ENCODE data around the gene HAGH.

Gene HAGH

GRCh38 chr16:1772362-1772907, 54.2 kb downstream of the HAGH start, which contains the start of gene EME2:
TSS of gene EME2 (plus strand) at chr16:1772810. CDS start at chr16:1773228, 418 bp downstream.
- no peak for DNase-seq

GRCh38 chr16:1771864-1772361, 54.7 kb downstream of the HAGH start:
- no peak for DNase-seq

GRCh38 chr16:1771188-1771863, 55.3 kb downstream of the HAGH start, which contains the start of gene NME3:
TSS of gene NME3 (minus strand) at chr16:1771543. CDS start at chr16:1771534, 9 bp downstream.
- DNase-seq, result no peak

GRCh38 chr16:1770328-1771187, 56.1 kb downstream of the HAGH start:
- peak; percentile 73 for DNase-seq

- no peak for DNase-seq
Measured at GRCh38 chr16:1769402-1770300, 57.0 kb downstream of the HAGH start.

GRCh38 chr16:1768767-1769401, 57.7 kb downstream of the HAGH start:
- DNase-seq, result no peak

- no peak for DNase-seq
Measured at GRCh38 chr16:1768061-1768766, 58.4 kb downstream of the HAGH start.

- no peak for DNase-seq
Measured at GRCh38 chr16:1767116-1767994, 59.3 kb downstream of the HAGH start.

GRCh38 chr16:1766701-1767100, 59.9 kb downstream of the HAGH start:
- DNase-seq, result no peak

GRCh38 chr16:1766231-1766630, 60.4 kb downstream of the HAGH start:
- DNase-seq, result no peak

GRCh38 chr16:1765826-1766225, 60.8 kb downstream of the HAGH start:
- DNase-seq, result no peak

- no peak for DNase-seq
Measured at GRCh38 chr16:1764971-1765370, 61.7 kb downstream of the HAGH start.

- no peak for DNase-seq
Measured at GRCh38 chr16:1763521-1764511, 62.8 kb downstream of the HAGH start.

GRCh38 chr16:1762879-1763520, 63.6 kb downstream of the HAGH start:
- no peak for DNase-seq

- no peak for DNase-seq
Measured at GRCh38 chr16:1762196-1762878, 64.3 kb downstream of the HAGH start.

- DNase-seq, result no peak
Measured at GRCh38 chr16:1761751-1762150, 64.9 kb downstream of the HAGH start.

GRCh38 chr16:1760911-1761310, 65.7 kb downstream of the HAGH start:
- DNase-seq, result no peak

- no peak for DNase-seq
Measured at GRCh38 chr16:1759511-1759910, 67.1 kb downstream of the HAGH start.

Measured in kidney glomerular epithelial cell (primary cell).